Germinal center (tissue), 1 donor: Measurements from ENCODE around the gene ASIC5.
A peak's percentile ranks its signal among the peaks of the same experiment; 100 is the strongest.
"Not testable (repeated sequence)": the region's sequence is repeated elsewhere in the genome, so short reads cannot be mapped to it uniquely, and the experiment has no call there.

ENCODE experiments used
- DNase-seq: peaks from one replicate; pipeline ENCODE4 v3.0.0; 2012; ENCODE audit warnings: mixed read lengths, low spot score

Gene ASIC5

GRCh38 chr4:155799794-155800123 is 66.3 kb downstream of the ASIC5 start:
- no peak for DNase-seq

GRCh38 chr4:155799116-155799793 is 66.8 kb downstream of the ASIC5 start:
- DNase-seq: no peak

- not testable (repeated sequence) for DNase-seq
These were observed 68.5 kb downstream of the ASIC5 start for GRCh38 chr4:155797581-155797980.

GRCh38 chr4:155795991-155796390 is 70.1 kb downstream of the ASIC5 start:
- no peak for DNase-seq

- DNase-seq: no peak
These were observed 71.4 kb downstream of the ASIC5 start for GRCh38 chr4:155794589-155795236.

GRCh38 chr4:155789982-155790381 is 76.1 kb downstream of the ASIC5 start:
- DNase-seq: no peak

- DNase-seq: no peak
These were observed 76.7 kb downstream of the ASIC5 start for GRCh38 chr4:155789391-155789790.

GRCh38 chr4:155787113-155787710 is 78.9 kb downstream of the ASIC5 start:
- DNase-seq: peak; percentile 10

GRCh38 chr4:155785828-155786227 is 80.2 kb downstream of the ASIC5 start:
- DNase-seq: no peak

GRCh38 chr4:155784637-155785036 is 81.4 kb downstream of the ASIC5 start:
- no peak for DNase-seq

- DNase-seq: no peak
These were observed 84.7 kb downstream of the ASIC5 start for GRCh38 chr4:155781249-155781831.

- DNase-seq: no peak
These were observed 85.3 kb downstream of the ASIC5 start for GRCh38 chr4:155780775-155781174.
